Dendritic cell treated with granulocyte-macrophage colony-stimulating factor and Interleukin-4, amounts not matched to agents 40 ng/mL and 50 ng/mL, for 4 days (primary cell): ENCODE results near the gene PDE9A.
A peak's percentile ranks its signal among the peaks of the same experiment; 100 is the strongest.
"Not testable (repeated sequence)": the region's sequence is repeated elsewhere in the genome, so short reads cannot be mapped to it uniquely, and the experiment has no call there.

Experiments used
- H3K27ac Mint-ChIP-seq: one replicate; pipeline ENCODE4 v1.8.0; 2022; ENCODE audit warnings: mild to moderate bottlenecking, mixed read lengths
- H3K27me3 Mint-ChIP-seq: one replicate; pipeline ENCODE4 v1.8.0; 2022; ENCODE audit warnings: mild to moderate bottlenecking, mixed read lengths
- H3K36me3 Mint-ChIP-seq: one replicate; pipeline ENCODE4 v1.8.0; 2022; ENCODE audit warnings: low read depth, mixed read lengths
- H3K4me1 Mint-ChIP-seq: one replicate; pipeline ENCODE4 v1.8.0; 2022; ENCODE audit warnings: low read depth, mixed read lengths
- H3K4me3 Mint-ChIP-seq: one replicate; pipeline ENCODE4 v1.8.0; 2022; ENCODE audit warnings: mild to moderate bottlenecking, moderate library complexity, mixed read lengths
- H3K9me3 Mint-ChIP-seq: one replicate; pipeline ENCODE4 v1.8.0; 2022; ENCODE audit warnings: mixed read lengths
- intact Hi-C: fragments of 100-400 bp; cut with micrococcal nuclease; formaldehyde crosslinking; loops from one replicate; pipeline ENCODE4 v1.15.0; 2022

Gene PDE9A

GRCh38 chr21:42784276-42784675, 130.9 kb downstream of the PDE9A start:
- Mint-ChIP-seq H3K4me1 (peaks cover 21% of the 10 kb centered on the region), H3K4me3 (peak overlapping the region; percentile 68), H3K27me3 (peaks cover 41% of the 10 kb centered on the region), H3K27ac (peak overlapping the region; percentile 79), H3K9me3 (peaks cover 8% of the 10 kb centered on the region), H3K36me3 (no peaks in the 10 kb centered on the region)
- intact Hi-C loops = no loop called here

GRCh38 chr21:42784896-42785451, 131.6 kb downstream of the PDE9A start:
- no peak overlapping the region for H3K4me3 Mint-ChIP-seq
- peaks cover 21% of the 10 kb centered on the region for H3K4me1 Mint-ChIP-seq

GRCh38 chr21:42785666-42786427, 132.4 kb downstream of the PDE9A start:
- H3K4me3 Mint-ChIP-seq = no peak overlapping the region
- H3K9me3 Mint-ChIP-seq = peaks cover 8% of the 10 kb centered on the region
- peaks cover 21% of the 10 kb centered on the region for H3K4me1 Mint-ChIP-seq
- intact Hi-C loops = no loop called here
- peaks cover 25% of the 10 kb centered on the region for H3K27me3 Mint-ChIP-seq
- no peak overlapping the region for H3K27ac Mint-ChIP-seq
- no peaks in the 10 kb centered on the region for H3K36me3 Mint-ChIP-seq

More at GRCh38 chr21:42784896-42785451, 131.6 kb downstream of the PDE9A start:
- intact Hi-C loops = no loop called here
- H3K9me3 Mint-ChIP-seq = peaks cover 8% of the 10 kb centered on the region
- peak overlapping the region; percentile 47 for H3K27ac Mint-ChIP-seq
- no peaks in the 10 kb centered on the region for H3K36me3 Mint-ChIP-seq
- peaks cover 34% of the 10 kb centered on the region for H3K27me3 Mint-ChIP-seq

DNA sequence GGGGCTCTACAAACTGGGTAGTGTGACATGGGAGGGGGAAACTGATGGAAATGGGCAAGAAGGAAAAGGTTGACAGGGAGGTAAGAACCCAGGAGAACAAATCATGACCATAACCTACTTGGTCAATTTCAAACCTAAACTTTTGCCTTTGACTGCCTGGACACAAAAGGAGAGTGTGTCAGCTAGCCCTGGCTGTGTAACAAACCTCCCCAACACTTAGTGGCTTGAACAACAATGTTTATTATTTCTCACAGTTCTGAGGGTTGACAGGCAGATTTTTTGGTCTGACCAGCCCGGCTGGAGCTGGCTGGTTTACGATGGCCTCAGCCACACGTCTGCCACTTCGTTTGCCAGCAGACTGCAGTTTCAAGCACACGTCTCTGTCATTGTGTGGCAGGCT, 133.5 kb downstream of the PDE9A start:
- intact Hi-C loops = no loop called here
- Mint-ChIP-seq H3K27ac (no peak overlapping the region), H3K4me3 (no peak overlapping the region), H3K9me3 (peaks cover 8% of the 10 kb centered on the region), H3K4me1 (peaks cover 14% of the 10 kb centered on the region), H3K36me3 (no peaks in the 10 kb centered on the region), H3K27me3 (peaks cover 17% of the 10 kb centered on the region)

- peaks cover 10% of the 10 kb centered on the region for H3K27me3 Mint-ChIP-seq
- intact Hi-C loops = no loop called here
- no peak overlapping the region for H3K27ac Mint-ChIP-seq
- H3K36me3 Mint-ChIP-seq = no peaks in the 10 kb centered on the region
- H3K4me1 Mint-ChIP-seq = peaks cover 9% of the 10 kb centered on the region
- no peak overlapping the region for H3K4me3 Mint-ChIP-seq
- H3K9me3 Mint-ChIP-seq = peaks cover 8% of the 10 kb centered on the region
Measured at GRCh38 chr21:42787613-42788012, 134.2 kb downstream of the PDE9A start.

DNA sequence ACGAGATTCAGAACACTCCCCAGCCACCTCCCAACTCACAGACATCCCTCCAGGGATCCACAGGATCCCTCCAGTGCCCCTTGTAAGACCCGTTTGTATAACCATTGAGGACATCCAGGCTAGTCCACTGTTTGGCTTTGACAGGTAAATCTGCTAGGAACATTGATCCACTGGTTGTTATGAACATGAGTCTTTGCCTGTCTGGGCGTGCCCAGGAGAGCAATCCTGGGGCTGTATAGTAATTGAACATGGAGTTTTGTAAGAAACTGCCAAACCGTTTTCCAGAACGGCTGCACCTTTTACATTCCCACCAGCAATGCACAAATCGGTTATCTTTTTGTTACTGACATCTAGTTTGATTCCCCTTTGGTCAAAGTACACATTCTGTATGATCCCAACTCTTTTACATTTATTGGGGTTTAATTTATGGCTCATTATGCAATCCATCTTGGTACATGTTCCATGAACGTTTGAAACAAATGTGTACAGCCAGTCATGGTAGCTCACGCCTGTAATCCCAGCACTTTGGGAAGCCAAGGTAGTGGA, 137.2 kb downstream of the PDE9A start:
- intact Hi-C loops = no loop called here
- no peaks in the 10 kb centered on the region for H3K4me1 Mint-ChIP-seq

GRCh38 chr21:42793774-42794173, 140.4 kb downstream of the PDE9A start:
- Mint-ChIP-seq H3K36me3 (no peaks in the 10 kb centered on the region), H3K27ac (no peak overlapping the region), H3K9me3 (no peaks in the 10 kb centered on the region), H3K27me3 (peaks cover 7% of the 10 kb centered on the region), H3K4me3 (no peak overlapping the region), H3K4me1 (no peaks in the 10 kb centered on the region)
- intact Hi-C loops = no loop called here

More for the DNA sequence above, 137.2 kb downstream of the PDE9A start:
- H3K27ac Mint-ChIP-seq = no peak overlapping the region
- peaks cover 8% of the 10 kb centered on the region for H3K9me3 Mint-ChIP-seq
- H3K27me3 Mint-ChIP-seq = peaks cover 3% of the 10 kb centered on the region
- no peak overlapping the region for H3K4me3 Mint-ChIP-seq
- H3K36me3 Mint-ChIP-seq = no peaks in the 10 kb centered on the region

- intact Hi-C loops = no loop called here
- Mint-ChIP-seq H3K4me3 (no peak overlapping the region), H3K36me3 (no peaks in the 10 kb centered on the region), H3K27ac (no peak overlapping the region), H3K4me1 (no peaks in the 10 kb centered on the region), H3K9me3 (no peaks in the 10 kb centered on the region), H3K27me3 (peaks cover 7% of the 10 kb centered on the region)
Measured at GRCh38 chr21:42794551-42794950, 141.1 kb downstream of the PDE9A start.

- H3K9me3 Mint-ChIP-seq = no peaks in the 10 kb centered on the region
- intact Hi-C loops = no loop called here
- H3K27ac Mint-ChIP-seq = no peak overlapping the region
- H3K4me1 Mint-ChIP-seq = no peaks in the 10 kb centered on the region
- no peak overlapping the region for H3K4me3 Mint-ChIP-seq
- peaks cover 6% of the 10 kb centered on the region for H3K27me3 Mint-ChIP-seq
- no peaks in the 10 kb centered on the region for H3K36me3 Mint-ChIP-seq
Measured at GRCh38 chr21:42796327-42797062, 143.1 kb downstream of the PDE9A start.

DNA sequence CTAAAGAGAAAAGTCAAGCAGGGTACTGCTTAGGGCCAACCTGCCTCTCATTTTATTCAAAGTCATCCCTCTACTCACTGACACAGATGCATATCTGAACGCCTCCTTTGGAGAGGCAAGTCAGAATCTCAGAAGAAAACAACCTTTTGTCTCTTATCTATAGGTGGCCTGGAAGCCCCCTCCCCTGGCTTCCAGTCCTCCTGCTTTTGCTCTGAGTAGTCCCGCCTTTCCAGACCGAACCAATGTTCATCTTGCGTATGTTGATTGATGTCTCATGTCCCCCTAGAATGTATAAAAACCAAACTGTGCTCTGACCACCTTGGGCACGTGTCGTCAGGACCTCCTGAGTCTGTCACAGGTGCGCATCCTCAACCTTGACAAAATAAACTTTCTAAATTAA, 144.1 kb downstream of the PDE9A start:
- Mint-ChIP-seq H3K27me3 (peaks cover 6% of the 10 kb centered on the region), H3K9me3 (no peaks in the 10 kb centered on the region), H3K4me1 (no peaks in the 10 kb centered on the region), H3K4me3 (no peak overlapping the region), H3K36me3 (no peaks in the 10 kb centered on the region), H3K27ac (no peak overlapping the region)
- intact Hi-C loops = no loop called here

DNA sequence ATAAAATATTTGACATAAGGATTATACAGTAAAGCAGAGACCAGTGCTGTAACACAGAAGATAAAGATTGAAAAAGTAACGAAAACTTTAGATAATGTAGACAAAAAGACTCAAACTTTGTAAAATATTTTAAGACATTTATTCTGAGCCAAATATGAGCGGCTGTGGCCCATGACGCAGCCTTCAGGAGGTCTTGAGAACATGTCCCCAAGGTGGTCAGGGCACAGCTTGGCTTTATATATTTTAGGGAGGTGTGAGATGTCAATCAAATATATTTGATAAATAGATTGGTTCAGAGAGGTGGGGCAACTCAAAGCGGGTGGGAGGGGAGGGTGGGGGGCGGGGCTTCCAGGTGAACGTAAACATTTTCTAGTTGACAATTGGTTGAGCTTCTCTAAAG, 144.7 kb downstream of the PDE9A start:
- intact Hi-C loops = no loop called here
- no peak overlapping the region for H3K27ac Mint-ChIP-seq
- no peaks in the 10 kb centered on the region for H3K9me3 Mint-ChIP-seq
- no peaks in the 10 kb centered on the region for H3K4me1 Mint-ChIP-seq
- peaks cover 5% of the 10 kb centered on the region for H3K27me3 Mint-ChIP-seq
- H3K4me3 Mint-ChIP-seq = no peak overlapping the region
- no peaks in the 10 kb centered on the region for H3K36me3 Mint-ChIP-seq

GRCh38 chr21:42799516-42799915, 146.1 kb downstream of the PDE9A start:
- no peak overlapping the region for H3K27ac Mint-ChIP-seq
- intact Hi-C loops = no loop called here
- H3K4me1 Mint-ChIP-seq = no peaks in the 10 kb centered on the region
- no peak overlapping the region for H3K4me3 Mint-ChIP-seq
- H3K36me3 Mint-ChIP-seq = no peaks in the 10 kb centered on the region
- H3K27me3 Mint-ChIP-seq = peaks cover 5% of the 10 kb centered on the region
- H3K9me3 Mint-ChIP-seq = no peaks in the 10 kb centered on the region

- no peak overlapping the region for H3K27ac Mint-ChIP-seq
- H3K9me3 Mint-ChIP-seq = no peaks in the 10 kb centered on the region
- intact Hi-C loops = no loop called here
- H3K36me3 Mint-ChIP-seq = no peaks in the 10 kb centered on the region
- H3K4me3 Mint-ChIP-seq = no peak overlapping the region
- H3K27me3 Mint-ChIP-seq = peaks cover 6% of the 10 kb centered on the region
- H3K4me1 Mint-ChIP-seq = no peaks in the 10 kb centered on the region
Measured at GRCh38 chr21:42799948-42800347, 146.5 kb downstream of the PDE9A start.

DNA sequence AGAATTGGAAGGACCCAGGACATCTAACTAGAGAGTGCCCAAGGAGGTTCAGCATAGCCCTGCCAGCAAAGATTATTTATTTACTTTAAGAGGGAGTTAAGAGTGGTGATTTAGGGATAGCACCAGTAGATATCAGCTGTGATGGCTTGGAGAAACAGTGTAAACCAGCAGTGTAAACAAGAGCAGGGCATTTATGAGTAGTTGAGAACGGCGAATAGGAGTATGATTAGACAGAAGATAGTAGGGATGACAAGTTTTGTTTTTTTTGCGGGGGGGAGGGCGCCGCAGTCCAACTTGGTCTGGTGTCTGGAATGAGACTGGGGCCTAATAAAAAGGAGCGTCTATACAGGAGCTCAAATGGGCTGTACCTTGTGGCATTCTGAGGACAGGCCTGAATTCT, 148.2 kb downstream of the PDE9A start:
- intact Hi-C loops, H3K9me3 Mint-ChIP-seq, H3K27ac Mint-ChIP-seq, H3K4me3 Mint-ChIP-seq, H3K36me3 Mint-ChIP-seq: not testable (repeated sequence)
- H3K27me3 Mint-ChIP-seq = peaks cover 11% of the 10 kb centered on the region
- H3K4me1 Mint-ChIP-seq = peaks cover 13% of the 10 kb centered on the region
